Cerebellar cortex (tissue), 1 donor: ENCODE measurements around the gene STMN1.
A peak's percentile ranks its signal among the peaks of the same experiment; 100 is the strongest.
"Not testable (repeated sequence)": the region's sequence is repeated elsewhere in the genome, so short reads cannot be mapped to it uniquely, and the experiment has no call there.

Experiments
- DNase-seq: peaks from one replicate; pipeline ENCODE4 v3.0.0-alpha.2; 2015; ENCODE audit warnings: low spot score

Gene STMN1

GRCh38 chr1:25905680-25906643 lies at the start of gene STMN1:
STMN1 (minus strand) TSS chr1:25906419; CDS start chr1:25904676, 1,743 bp downstream.
- DNase-seq: peak; percentile 94

GRCh38 chr1:25955553-25955952 lies 49.3 kb upstream of the STMN1 start:
- DNase-seq: no peak

- DNase-seq: peak; percentile 29
Observed at GRCh38 chr1:25954282-25954938, 48.2 kb upstream of the STMN1 start.

GRCh38 chr1:25952841-25953401 lies 46.7 kb upstream of the STMN1 start:
- DNase-seq: peak; percentile 86

- no peak for DNase-seq
Observed at GRCh38 chr1:25948641-25949040, 42.4 kb upstream of the STMN1 start.

GRCh38 chr1:25947027-25947426 lies 40.8 kb upstream of the STMN1 start:
- no peak for DNase-seq

- no peak for DNase-seq
Observed at GRCh38 chr1:25945761-25946160, 39.5 kb upstream of the STMN1 start.

GRCh38 chr1:25944986-25945385 lies 38.8 kb upstream of the STMN1 start:
- no peak for DNase-seq

GRCh38 chr1:25943511-25943910 lies 37.3 kb upstream of the STMN1 start:
- not testable (repeated sequence) for DNase-seq

GRCh38 chr1:25936947-25937346 lies 30.7 kb upstream of the STMN1 start:
- no peak for DNase-seq

GRCh38 chr1:25933479-25934365 lies 27.5 kb upstream of the STMN1 start:
- peak; percentile 20 for DNase-seq

- DNase-seq: not testable (repeated sequence)
Observed at GRCh38 chr1:25932811-25933400, 26.7 kb upstream of the STMN1 start.

GRCh38 chr1:25932321-25932720 lies 26.1 kb upstream of the STMN1 start:
- no peak for DNase-seq

GRCh38 chr1:25929016-25929415 lies 22.8 kb upstream of the STMN1 start:
- no peak for DNase-seq

- DNase-seq: peak; percentile 85
Observed at GRCh38 chr1:25927521-25928265, 21.5 kb upstream of the STMN1 start.

GRCh38 chr1:25926731-25927496 lies 20.7 kb upstream of the STMN1 start:
- peak; percentile 68 for DNase-seq

- no peak for DNase-seq
Observed at GRCh38 chr1:25924454-25924853, 18.2 kb upstream of the STMN1 start.

GRCh38 chr1:25922971-25923552 lies 16.8 kb upstream of the STMN1 start:
- DNase-seq: peak; percentile 73
